ENCODE data around the gene ROCK2. TPM values are rescaled to one million over a fixed set of nuclear protein-coding genes. Genes with fewer than 3 reads are reported as not detected.

ROCK2 gene
- total and polyA plus RNA-seq, 2 of the 13 experiments (the other 11 are each of a cell fraction or from before 2014, with no cell fraction given), result 38.1 to 119 TPM

DNA sequence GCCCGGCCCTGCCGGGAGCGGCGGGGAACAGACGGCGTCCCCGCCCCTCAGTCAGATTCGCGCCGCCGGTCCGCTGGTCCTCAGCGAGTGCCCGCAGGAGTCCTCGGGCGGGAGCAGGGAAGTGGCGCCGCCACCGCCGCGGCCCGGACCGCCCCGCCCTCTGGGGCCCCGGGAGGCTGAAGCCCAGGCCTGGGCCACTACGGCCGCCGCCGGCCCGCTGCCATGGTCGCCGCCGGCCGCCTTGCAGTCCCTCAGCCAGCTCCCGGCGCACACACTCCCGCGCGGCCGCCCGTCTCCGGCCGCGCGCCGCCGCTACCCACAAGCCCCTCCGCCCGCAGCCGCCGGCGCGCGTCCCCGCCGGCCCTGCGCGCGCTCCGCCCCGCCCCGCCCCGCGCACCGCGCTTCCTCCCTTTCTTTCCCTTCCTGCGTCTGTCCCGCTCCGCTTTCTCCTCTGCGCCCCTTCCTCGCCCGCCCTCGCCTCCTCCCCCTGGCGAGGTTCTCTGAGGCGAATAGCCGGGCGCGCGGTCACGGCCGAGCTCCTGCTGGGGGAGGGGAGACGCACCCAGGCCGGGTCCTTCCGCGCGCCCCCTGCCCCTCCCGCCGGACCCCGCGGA is at the start of gene ROCK2 (continued):
- TF ChIP-seq, protein P1, sequence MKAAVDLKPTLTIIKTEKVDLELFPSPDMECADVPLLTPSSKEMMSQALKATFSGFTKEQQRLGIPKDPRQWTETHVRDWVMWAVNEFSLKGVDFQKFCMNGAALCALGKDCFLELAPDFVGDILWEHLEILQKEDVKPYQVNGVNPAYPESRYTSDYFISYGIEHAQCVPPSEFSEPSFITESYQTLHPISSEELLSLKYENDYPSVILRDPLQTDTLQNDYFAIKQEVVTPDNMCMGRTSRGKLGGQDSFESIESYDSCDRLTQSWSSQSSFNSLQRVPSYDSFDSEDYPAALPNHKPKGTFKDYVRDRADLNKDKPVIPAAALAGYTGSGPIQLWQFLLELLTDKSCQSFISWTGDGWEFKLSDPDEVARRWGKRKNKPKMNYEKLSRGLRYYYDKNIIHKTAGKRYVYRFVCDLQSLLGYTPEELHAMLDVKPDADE (CRISPR knock-in tag; IDR thresholded peaks at IDR 0.05), result no peak
- TF ChIP-seq KDM6A (CRISPR knock-in tag; IDR thresholded peaks at IDR 0.05; ENCODE audit: low read depth), result no peak
- TF ChIP-seq, protein P2, sequence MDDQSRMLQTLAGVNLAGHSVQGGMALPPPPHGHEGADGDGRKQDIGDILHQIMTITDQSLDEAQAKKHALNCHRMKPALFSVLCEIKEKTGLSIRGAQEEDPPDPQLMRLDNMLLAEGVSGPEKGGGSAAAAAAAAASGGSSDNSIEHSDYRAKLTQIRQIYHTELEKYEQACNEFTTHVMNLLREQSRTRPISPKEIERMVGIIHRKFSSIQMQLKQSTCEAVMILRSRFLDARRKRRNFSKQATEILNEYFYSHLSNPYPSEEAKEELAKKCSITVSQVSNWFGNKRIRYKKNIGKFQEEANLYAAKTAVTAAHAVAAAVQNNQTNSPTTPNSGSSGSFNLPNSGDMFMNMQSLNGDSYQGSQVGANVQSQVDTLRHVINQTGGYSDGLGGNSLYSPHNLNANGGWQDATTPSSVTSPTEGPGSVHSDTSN (CRISPR knock-in tag; IDR thresholded peaks at IDR 0.05; ENCODE audit: borderline replicate concordance), result no peak
- TF ChIP-seq ZNF839 (CRISPR knock-in tag; IDR thresholded peaks at IDR 0.05; ENCODE audit: borderline replicate concordance), result no peak
- no peak for TF ChIP-seq SNAPC2 (CRISPR knock-in tag; IDR thresholded peaks at IDR 0.05)
- TF ChIP-seq KLF15 (CRISPR knock-in tag; IDR thresholded peaks at IDR 0.05; ENCODE audit: borderline replicate concordance), result no peak; the same call in 1 of the 2 replicates
- no peak for TF ChIP-seq ATF7 (IDR thresholded peaks at IDR 0.05)
- TF ChIP-seq ATF7 (CRISPR knock-in tag; IDR thresholded peaks at IDR 0.05), result no peak
- no peak for TF ChIP-seq ZNF660 (CRISPR knock-in tag; IDR thresholded peaks at IDR 0.05; ENCODE audit: borderline replicate concordance, low read depth)
- no peak for TF ChIP-seq ZNF253 (CRISPR knock-in tag; IDR thresholded peaks at IDR 0.05; ENCODE audit: borderline replicate concordance)
- TF ChIP-seq, protein P3, sequence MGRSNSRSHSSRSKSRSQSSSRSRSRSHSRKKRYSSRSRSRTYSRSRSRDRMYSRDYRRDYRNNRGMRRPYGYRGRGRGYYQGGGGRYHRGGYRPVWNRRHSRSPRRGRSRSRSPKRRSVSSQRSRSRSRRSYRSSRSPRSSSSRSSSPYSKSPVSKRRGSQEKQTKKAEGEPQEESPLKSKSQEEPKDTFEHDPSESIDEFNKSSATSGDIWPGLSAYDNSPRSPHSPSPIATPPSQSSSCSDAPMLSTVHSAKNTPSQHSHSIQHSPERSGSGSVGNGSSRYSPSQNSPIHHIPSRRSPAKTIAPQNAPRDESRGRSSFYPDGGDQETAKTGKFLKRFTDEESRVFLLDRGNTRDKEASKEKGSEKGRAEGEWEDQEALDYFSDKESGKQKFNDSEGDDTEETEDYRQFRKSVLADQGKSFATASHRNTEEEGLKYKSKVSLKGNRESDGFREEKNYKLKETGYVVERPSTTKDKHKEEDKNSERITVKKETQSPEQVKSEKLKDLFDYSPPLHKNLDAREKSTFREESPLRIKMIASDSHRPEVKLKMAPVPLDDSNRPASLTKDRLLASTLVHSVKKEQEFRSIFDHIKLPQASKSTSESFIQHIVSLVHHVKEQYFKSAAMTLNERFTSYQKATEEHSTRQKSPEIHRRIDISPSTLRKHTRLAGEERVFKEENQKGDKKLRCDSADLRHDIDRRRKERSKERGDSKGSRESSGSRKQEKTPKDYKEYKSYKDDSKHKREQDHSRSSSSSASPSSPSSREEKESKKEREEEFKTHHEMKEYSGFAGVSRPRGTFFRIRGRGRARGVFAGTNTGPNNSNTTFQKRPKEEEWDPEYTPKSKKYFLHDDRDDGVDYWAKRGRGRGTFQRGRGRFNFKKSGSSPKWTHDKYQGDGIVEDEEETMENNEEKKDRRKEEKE (IDR thresholded peaks at IDR 0.05), result no peak
- peak; percentile 74; the same call in 1 of the 2 replicates for TF ChIP-seq ZNF670 (CRISPR knock-in tag; IDR thresholded peaks at IDR 0.05; ENCODE audit: borderline replicate concordance)
- peak; percentile 9; the same call in 1 of the 2 replicates for TF ChIP-seq ZNF792 (CRISPR knock-in tag; IDR thresholded peaks at IDR 0.05)
- TF ChIP-seq NCOR1 (IDR thresholded peaks at IDR 0.05; ENCODE audit: borderline replicate concordance, low read length), result no peak
- no peak for TF ChIP-seq EEA1 (CRISPR knock-in tag; IDR thresholded peaks at IDR 0.05; ENCODE audit: borderline replicate concordance)
- TF ChIP-seq ZFX (CRISPR knock-in tag; IDR thresholded peaks at IDR 0.05; ENCODE audit: low read depth), result no peak
- TF ChIP-seq, protein P4, sequence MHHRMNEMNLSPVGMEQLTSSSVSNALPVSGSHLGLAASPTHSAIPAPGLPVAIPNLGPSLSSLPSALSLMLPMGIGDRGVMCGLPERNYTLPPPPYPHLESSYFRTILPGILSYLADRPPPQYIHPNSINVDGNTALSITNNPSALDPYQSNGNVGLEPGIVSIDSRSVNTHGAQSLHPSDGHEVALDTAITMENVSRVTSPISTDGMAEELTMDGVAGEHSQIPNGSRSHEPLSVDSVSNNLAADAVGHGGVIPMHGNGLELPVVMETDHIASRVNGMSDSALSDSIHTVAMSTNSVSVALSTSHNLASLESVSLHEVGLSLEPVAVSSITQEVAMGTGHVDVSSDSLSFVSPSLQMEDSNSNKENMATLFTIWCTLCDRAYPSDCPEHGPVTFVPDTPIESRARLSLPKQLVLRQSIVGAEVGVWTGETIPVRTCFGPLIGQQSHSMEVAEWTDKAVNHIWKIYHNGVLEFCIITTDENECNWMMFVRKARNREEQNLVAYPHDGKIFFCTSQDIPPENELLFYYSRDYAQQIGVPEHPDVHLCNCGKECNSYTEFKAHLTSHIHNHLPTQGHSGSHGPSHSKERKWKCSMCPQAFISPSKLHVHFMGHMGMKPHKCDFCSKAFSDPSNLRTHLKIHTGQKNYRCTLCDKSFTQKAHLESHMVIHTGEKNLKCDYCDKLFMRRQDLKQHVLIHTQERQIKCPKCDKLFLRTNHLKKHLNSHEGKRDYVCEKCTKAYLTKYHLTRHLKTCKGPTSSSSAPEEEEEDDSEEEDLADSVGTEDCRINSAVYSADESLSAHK (CRISPR knock-in tag; IDR thresholded peaks at IDR 0.05; ENCODE audit: borderline replicate concordance), result no peak
- no peak for TF ChIP-seq ZKSCAN5 (CRISPR knock-in tag; IDR thresholded peaks at IDR 0.05)
- TF ChIP-seq KDM1A (CRISPR knock-in tag; IDR thresholded peaks at IDR 0.05), result no peak
- TF ChIP-seq MTA3 (CRISPR knock-in tag; IDR thresholded peaks at IDR 0.05), result no peak
- peak; percentile 87 for TF ChIP-seq SKI (IDR thresholded peaks at IDR 0.05; ENCODE audit: partially characterized antibody)
- peak; percentile 6 for TF ChIP-seq IKZF4 (CRISPR knock-in tag; IDR thresholded peaks at IDR 0.05; ENCODE audit: borderline replicate concordance, low read depth, not compliant biosample characterization)
- no peak for TF ChIP-seq CHD4 (IDR thresholded peaks at IDR 0.05; ENCODE audit: borderline replicate concordance, low read length)
- no peak for TF ChIP-seq ZNF569 (CRISPR knock-in tag; IDR thresholded peaks at IDR 0.05; ENCODE audit: borderline replicate concordance)

Measured in HepG2 (cell line).